Measurements from ENCODE around the gene CDC37L1. TPM values are rescaled to one million over a fixed set of nuclear protein-coding genes. Genes with fewer than 3 reads are reported as not detected.

CDC37L1 gene
- total RNA-seq, 2 experiments from 2014 or later = 9.2 to 10.7 TPM

DNA sequence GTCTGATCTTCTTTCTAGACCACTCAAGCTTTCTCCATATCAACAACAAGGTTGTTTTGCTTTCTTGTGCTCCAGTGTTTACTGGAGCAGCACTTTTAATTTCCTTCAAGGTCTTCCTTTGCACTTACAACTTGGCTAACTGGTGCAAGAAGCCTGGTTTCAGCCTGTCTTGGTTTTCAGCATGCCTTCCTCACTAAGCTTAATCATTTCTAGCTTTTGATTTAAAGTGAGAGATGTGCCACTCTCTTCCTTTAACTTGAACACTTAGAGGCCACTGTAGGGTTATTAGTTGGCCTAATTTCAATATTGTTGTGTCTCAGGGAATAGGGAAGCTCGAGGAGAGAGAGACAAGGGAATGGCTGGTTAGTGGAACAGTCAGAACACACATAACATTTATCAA lies 48.2 kb downstream of the CDC37L1 start:
- no peaks in the 10 kb centered on the region for H3K27me3 Mint-ChIP-seq
- ChIA-PET POLR2A (no interaction called here), CTCF (interaction anchor here (0.9 to 1.3 kb wide), 2 partner anchors 11 to 18 kb away, joined by 3 read pairs; no protein-coding TSS in a partner anchor)
- peaks cover 2% of the 10 kb centered on the region for H3K9me3 Mint-ChIP-seq
- H3K27ac Mint-ChIP-seq = no peak overlapping the region
- H3K36me3 Mint-ChIP-seq (ENCODE audit: low read depth) = peaks cover 48% of the 10 kb centered on the region
- H3K4me3 Mint-ChIP-seq = no peak overlapping the region
- peaks cover 20% of the 10 kb centered on the region for H3K4me1 Mint-ChIP-seq
- DNase-seq = no peak

DNA sequence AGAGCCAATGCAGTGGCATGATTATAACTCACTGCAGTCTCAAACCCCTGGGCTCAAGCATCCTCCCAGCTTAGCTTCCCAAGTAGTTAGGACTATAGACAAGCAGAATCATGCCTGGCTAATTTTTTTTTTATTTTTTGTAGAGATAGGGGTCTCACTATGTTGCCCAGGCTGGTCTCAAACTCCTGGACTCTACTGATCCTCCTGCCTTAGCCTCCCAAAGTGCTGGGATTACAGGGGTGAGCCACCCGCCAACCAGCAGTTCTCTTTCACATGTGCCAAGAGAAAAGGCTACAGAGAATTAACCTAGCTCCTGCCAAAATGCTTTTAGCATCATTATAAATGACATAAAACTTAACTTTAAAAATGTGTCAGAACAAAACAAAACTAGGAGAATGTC lies 53.5 kb downstream of the CDC37L1 start:
- ChIA-PET POLR2A (no interaction called here), CTCF (interaction anchor here (1.1 kb wide), 1 partner anchor 192 kb away, joined by 3 read pairs; no protein-coding TSS in a partner anchor)
- no peaks in the 10 kb centered on the region for H3K9me3 Mint-ChIP-seq
- no peak for DNase-seq
- H3K27me3 Mint-ChIP-seq = no peaks in the 10 kb centered on the region
- H3K36me3 Mint-ChIP-seq (ENCODE audit: low read depth) = peaks cover 29% of the 10 kb centered on the region
- H3K4me3 Mint-ChIP-seq = no peak overlapping the region
- H3K4me1 Mint-ChIP-seq = peaks cover 32% of the 10 kb centered on the region
- peak overlapping the region; percentile 17 for H3K27ac Mint-ChIP-seq

DNA sequence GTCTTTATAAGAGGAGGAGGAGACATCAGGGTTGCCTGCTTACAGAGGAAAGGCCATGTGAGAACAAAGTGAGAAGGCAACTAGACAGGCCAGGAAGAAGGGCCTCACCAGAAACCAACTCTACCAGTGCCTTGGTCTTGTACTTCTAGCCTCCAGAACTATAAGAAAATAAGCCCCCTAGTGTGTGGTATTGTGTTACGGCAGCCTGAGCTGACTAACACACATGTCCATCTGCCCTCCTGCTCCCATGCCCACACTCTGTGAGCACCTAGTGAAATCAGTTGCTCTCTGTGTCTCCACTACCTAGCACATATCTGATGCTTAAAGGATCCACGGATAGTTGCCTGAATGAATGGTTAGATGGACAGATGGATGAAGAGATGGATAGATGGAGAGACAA lies 54.8 kb downstream of the CDC37L1 start:
- no peak for DNase-seq
- Mint-ChIP-seq H3K4me1 (peaks cover 41% of the 10 kb centered on the region), H3K36me3 (ENCODE audit: low read depth) (peaks cover 29% of the 10 kb centered on the region), H3K9me3 (no peaks in the 10 kb centered on the region), H3K27me3 (no peaks in the 10 kb centered on the region), H3K27ac (no peak overlapping the region), H3K4me3 (no peak overlapping the region)
- ChIA-PET CTCF (interaction anchor here (0.9 to 1.6 kb wide), 2 partner anchors 17 to 25 kb away, joined by 3 read pairs; no protein-coding TSS in a partner anchor), POLR2A (no interaction called here)

DNA sequence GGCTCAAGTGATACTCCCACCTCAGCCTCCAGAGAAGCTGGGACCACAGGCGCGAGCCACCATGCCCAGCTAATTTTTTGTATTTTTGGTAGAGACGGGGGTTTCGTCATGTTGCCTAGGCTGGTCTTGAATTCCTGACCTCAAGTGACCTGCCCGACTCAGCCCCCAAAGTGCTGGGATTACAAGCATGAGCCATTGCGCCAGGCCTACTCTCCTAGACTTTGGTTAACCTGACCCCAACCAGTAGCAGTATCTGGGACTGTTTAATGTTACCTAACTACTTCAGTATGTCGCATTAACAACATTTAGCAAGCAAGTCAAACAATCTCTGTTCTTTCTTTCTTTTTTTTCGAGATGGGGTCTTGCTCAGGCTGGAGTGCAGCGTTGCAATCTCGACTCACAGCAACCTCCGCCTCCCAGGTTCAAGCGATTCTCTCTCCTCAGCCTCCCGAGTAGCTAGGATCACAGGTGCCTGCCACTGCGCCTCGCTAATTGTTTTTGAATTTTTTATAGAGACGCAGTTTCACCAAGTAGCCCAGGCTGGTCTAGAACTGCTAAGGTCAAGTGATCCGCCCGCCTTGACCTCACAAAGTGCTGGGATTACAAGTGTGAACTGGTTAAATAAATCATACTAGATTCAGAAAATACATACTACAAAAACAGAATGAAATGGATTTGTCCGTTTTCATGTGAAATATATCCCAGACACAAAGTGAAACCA lies 59.7 kb downstream of the CDC37L1 start:
- no peak for DNase-seq
- Mint-ChIP-seq H3K27me3 (no peaks in the 10 kb centered on the region), H3K4me1 (peaks cover 44% of the 10 kb centered on the region), H3K4me3 (peak overlapping the region; percentile 87), H3K36me3 (ENCODE audit: low read depth) (peaks cover 11% of the 10 kb centered on the region), H3K27ac (peak overlapping the region; percentile 91), H3K9me3 (no peaks in the 10 kb centered on the region)
- ChIA-PET CTCF (interaction anchor here (1.6 kb wide), 1 partner anchor 12 kb away, joined by 3 read pairs; no protein-coding TSS in a partner anchor), POLR2A (no interaction called here)

DNA sequence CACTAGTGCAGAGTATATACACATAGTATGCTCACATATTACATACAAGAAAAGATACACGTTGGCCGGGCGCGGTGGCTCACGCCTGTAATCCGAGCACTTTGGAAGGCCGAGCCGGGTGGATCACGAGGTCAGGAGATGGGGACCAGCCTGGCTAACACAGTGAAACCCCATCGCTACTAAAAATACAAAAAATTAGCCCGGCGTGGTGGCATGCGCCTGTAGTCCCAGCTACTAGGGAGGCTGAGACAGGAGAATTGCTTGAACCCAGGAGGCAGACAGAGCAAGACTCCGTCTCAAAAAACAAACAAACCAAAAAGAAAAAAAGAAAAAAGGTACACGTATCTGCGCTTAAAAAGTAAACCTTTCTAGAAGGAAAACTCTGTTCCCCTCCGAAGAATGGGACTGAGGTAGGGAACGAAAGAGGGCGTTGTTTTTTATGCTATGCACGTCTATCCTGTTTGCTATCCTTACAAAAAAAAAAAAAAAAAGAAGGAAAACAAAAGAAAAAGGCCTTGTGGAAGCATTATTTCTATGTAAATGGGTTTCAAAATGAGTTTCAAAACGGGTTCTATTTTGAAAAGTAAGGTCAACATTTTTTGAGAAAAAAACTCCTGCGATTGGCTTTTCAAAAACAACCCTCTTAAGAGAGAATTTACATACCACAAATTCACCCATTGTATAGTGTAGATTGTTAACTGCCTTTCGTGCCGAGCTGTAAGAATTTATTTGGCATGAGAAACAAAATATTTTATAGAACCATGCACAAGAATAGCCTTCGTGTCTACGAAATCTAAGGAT lies 60.4 kb downstream of the CDC37L1 start:
- no peak for DNase-seq
- ChIA-PET POLR2A (no interaction called here), CTCF (interaction anchor here (0.7 to 2.3 kb wide), 6 partner anchors 13 to 162 kb away, joined by 3 to 5 read pairs (median 3); partner anchors contain the start of gene RCL1)
- Mint-ChIP-seq H3K27ac (peak overlapping the region; percentile 91), H3K4me3 (peak overlapping the region; percentile 87), H3K36me3 (ENCODE audit: low read depth) (peaks cover 8% of the 10 kb centered on the region), H3K27me3 (no peaks in the 10 kb centered on the region), H3K4me1 (peaks cover 38% of the 10 kb centered on the region), H3K9me3 (no peaks in the 10 kb centered on the region)

DNA sequence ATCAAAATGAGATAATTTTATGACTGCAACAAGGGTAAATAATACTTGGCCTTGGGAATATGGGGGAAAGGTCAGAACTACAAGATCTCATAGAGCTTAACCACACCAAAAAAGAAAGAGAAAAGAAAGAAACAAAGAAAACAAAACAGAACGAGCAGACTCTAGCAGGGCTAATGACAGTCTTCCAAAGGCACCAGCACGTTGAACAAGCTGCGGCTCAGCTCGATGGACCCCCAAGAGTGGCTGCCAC lies 60.9 kb downstream of the CDC37L1 start:
- H3K4me3 Mint-ChIP-seq = peak overlapping the region; percentile 87
- POLR2A ChIA-PET = interaction anchor here (0.7 kb wide), 1 partner anchor 61 kb away, joined by 3 read pairs; the partner anchor contains the start of gene CDC37L1
- peaks cover 38% of the 10 kb centered on the region for H3K4me1 Mint-ChIP-seq

DNA sequence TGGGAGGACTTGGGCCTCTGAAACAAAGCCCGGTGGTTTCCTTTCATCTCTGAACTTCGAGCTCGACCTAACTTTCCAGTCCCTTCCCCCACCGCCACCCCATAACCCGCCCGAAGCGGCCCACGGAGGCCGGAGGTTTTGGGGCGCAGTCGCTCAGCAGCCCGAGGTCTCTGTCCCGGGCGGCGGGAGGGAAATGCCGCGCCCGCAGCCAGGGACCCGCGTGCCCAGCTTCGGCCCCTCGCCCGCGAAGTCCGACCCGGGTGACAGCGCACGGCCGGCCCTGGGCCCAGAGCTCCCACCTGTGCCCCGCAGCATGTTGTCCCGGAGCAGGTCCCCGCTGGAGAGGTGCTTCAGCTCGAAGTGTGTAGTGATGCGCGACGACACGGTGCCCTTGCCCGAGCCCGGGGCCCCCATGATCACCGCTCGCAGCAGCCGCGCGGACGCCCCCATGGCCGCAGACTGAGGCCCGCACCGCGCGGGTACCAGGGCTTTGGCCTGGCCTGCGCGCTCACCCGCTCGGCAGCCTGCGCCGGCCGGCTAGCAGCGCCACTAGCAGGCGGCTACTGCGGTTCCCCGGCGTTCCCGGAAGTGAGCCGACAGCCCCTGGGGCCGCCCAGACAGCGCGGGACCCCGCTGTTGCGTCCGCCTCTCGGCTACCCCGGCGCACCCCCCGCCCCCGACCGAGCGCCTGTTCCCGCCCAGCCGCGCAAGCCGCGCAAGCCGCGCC lies 61.4 kb downstream of the CDC37L1 start, which contains the start of gene AK3:
TSS of gene AK3 (minus strand) at position 565 of the 727 bp plus-strand sequence. CDS start at position 450, 115 bp downstream.
- peaks cover 8% of the 10 kb centered on the region for H3K36me3 Mint-ChIP-seq (ENCODE audit: low read depth)
- ChIA-PET POLR2A (interaction anchor here (0.6 to 0.7 kb wide), 2 partner anchors 61 to 697 kb away, joined by 3 read pairs; partner anchors contain the start of genes CDC37L1 and PLGRKT), CTCF (interaction anchor here (0.5 to 2.3 kb wide), 8 partner anchors 9 to 161 kb away, joined by 3 to 5 read pairs (median 3); partner anchors contain the start of gene RCL1)
- H3K27ac Mint-ChIP-seq = peak within 1 kb of the TSS; percentile 91
- no peaks in the 10 kb centered on the region for H3K27me3 Mint-ChIP-seq
- H3K4me3 Mint-ChIP-seq = peak within 1 kb of the TSS; percentile 87
- DNase-seq = peak; percentile 88
- no peaks in the 10 kb centered on the region for H3K9me3 Mint-ChIP-seq
- peaks cover 38% of the 10 kb centered on the region for H3K4me1 Mint-ChIP-seq

More for the DNA sequence above, 60.9 kb downstream of the CDC37L1 start:
- Mint-ChIP-seq H3K27me3 (no peaks in the 10 kb centered on the region), H3K36me3 (ENCODE audit: low read depth) (peaks cover 8% of the 10 kb centered on the region), H3K9me3 (no peaks in the 10 kb centered on the region), H3K27ac (peak overlapping the region; percentile 91)
- no peak for DNase-seq
- CTCF ChIA-PET = interaction anchor here (0.5 to 2.3 kb wide), 8 partner anchors 9 to 161 kb away, joined by 3 to 5 read pairs (median 3); partner anchors contain the start of gene RCL1

DNA sequence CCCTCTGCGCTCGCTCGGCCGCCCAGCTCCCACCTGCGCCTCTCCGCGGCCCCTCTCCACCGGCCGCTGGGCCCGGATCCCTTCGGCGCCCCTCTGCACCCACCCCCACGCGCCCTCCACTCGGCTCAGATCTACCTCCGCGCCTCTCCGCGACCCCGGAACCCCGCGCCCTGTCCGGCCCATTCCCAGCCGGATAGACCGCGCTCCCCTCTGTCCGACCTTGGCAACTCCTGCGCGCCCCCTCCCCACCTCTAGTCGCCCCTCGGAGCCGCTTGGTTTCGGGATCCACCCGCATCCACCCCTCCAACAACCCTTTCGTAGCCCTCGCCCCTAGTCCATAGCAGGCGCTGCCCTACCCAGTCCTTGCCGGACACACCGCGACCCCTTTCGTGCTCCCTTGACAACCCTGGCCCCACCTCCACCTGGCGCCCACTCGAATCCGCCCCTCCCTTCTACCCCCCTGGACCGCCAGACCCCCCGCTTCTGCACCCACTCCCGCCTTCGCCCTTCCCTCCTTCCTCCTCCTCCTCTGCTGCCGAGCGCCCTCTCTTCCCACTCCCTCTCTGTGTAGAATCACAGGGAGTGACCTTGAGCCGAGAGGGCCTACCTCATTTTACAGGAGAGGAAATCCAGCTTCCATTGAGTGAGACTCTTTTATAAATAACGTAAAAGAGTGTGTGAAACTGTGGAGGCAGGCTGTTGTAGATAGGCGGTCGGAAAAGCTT lies 62.2 kb downstream of the CDC37L1 start:
- H3K4me1 Mint-ChIP-seq = peaks cover 37% of the 10 kb centered on the region
- H3K27me3 Mint-ChIP-seq = no peaks in the 10 kb centered on the region
- H3K4me3 Mint-ChIP-seq = peak overlapping the region; percentile 87
- H3K27ac Mint-ChIP-seq = peak overlapping the region; percentile 91
- no peaks in the 10 kb centered on the region for H3K9me3 Mint-ChIP-seq
- ChIA-PET CTCF (interaction anchor here (0.9 to 2.3 kb wide), 5 partner anchors 8 to 18 kb away, joined by 3 to 5 read pairs (median 3); no protein-coding TSS in a partner anchor), POLR2A (interaction anchor here (0.5 to 0.7 kb wide), 3 partner anchors 85 to 696 kb away, joined by 3 to 4 read pairs (median 3); partner anchors contain the start of gene PLGRKT)
- peaks cover 8% of the 10 kb centered on the region for H3K36me3 Mint-ChIP-seq (ENCODE audit: low read depth)
- peak; percentile 15 for DNase-seq

DNA sequence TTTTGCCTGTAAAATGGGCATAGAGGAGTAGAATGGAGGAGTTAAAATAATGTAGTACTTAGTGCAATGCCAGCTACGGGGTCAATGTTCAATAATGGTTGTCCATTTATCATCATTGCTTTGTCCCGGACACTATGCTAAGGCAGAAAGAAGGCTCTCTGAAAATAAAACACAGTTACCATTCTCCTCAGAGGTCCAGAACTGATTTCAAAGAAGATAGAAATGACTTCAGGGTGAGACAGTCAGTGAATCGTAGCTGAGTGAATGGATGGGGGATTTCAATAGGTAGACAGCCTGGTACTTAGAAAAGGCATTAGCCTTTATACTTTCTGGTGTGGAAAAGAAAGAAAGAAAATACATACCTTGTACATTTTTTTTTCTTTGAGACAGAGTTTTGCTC lies 62.9 kb downstream of the CDC37L1 start:
- Mint-ChIP-seq H3K36me3 (ENCODE audit: low read depth) (peaks cover 6% of the 10 kb centered on the region), H3K27ac (no peak overlapping the region), H3K9me3 (no peaks in the 10 kb centered on the region), H3K4me3 (peak overlapping the region; percentile 87), H3K4me1 (peaks cover 37% of the 10 kb centered on the region), H3K27me3 (no peaks in the 10 kb centered on the region)
- no peak for DNase-seq
- POLR2A ChIA-PET = interaction anchor here (0.5 to 0.7 kb wide), 2 partner anchors 86 to 610 kb away, joined by 3 to 4 read pairs; no protein-coding TSS in a partner anchor
- CTCF ChIA-PET = interaction anchor here (0.6 to 0.9 kb wide), 2 partner anchors 9 to 11 kb away, joined by 3 to 4 read pairs; no protein-coding TSS in a partner anchor

DNA sequence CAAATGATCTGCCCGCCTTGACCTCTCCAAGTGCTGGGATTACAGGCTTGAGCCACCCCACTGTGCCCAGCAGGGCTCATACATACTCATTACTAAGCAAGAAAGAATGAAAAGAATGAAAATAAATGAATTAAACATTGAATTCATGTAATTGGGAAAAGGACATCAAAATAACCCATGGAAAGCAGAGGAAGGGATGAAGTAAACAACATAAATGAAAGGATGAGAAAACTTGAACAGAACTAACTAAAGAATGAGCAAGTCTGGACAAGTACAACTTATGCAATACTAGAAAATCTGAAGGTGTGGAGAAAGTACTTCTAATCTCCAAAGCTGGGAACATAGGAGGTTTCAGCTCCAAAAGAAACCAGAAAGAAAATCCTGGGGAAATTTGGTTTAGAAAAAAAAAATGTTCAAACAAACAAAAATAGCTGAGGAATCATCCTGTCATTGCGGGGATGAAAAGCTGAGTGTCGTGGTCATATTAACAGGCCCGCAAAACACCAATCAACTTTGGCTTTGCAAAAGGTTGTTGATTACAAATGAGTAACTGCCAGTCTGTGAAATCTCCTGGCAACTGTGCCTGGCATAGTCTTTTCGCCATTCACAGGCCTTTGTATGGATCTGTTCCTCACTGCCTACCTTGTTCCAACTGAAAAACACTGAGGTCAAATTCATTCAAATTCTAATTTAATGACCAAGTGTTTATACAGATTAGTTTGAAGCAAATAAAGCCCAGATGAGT lies 63.9 kb downstream of the CDC37L1 start:
- H3K4me3 Mint-ChIP-seq = no peak overlapping the region
- peaks cover 4% of the 10 kb centered on the region for H3K36me3 Mint-ChIP-seq (ENCODE audit: low read depth)
- H3K9me3 Mint-ChIP-seq = no peaks in the 10 kb centered on the region
- H3K4me1 Mint-ChIP-seq = peaks cover 30% of the 10 kb centered on the region
- no peak overlapping the region for H3K27ac Mint-ChIP-seq
- CTCF ChIA-PET = interaction anchor here (0.6 kb wide), 2 partner anchors 10 to 187 kb away, joined by 4 read pairs; no protein-coding TSS in a partner anchor
- no peak for DNase-seq
- H3K27me3 Mint-ChIP-seq = no peaks in the 10 kb centered on the region
- POLR2A ChIA-PET = no interaction called here

All from activated CD4-positive, alpha-beta T cell treated with anti-CD3 and anti-CD28 coated beads, Interleukin-2, amount 10 ng/mL, durations not matched to agents 7 days and 5 days (primary cell).